Activated naive CD4-positive, alpha-beta T cell treated with anti-CD3 and anti-CD28 coated beads, Interleukin-2, amount 10 ng/mL, durations not matched to agents 7 days and 5 days (primary cell): Measurements from ENCODE around the gene CLEC18B.
"Not testable (repeated sequence)": the region's sequence is repeated elsewhere in the genome, so short reads cannot be mapped to it uniquely, and the experiment has no call there.

Experiments
- CTCF ChIA-PET: fragments of 350-600 bp; sonication (Branson Sonifier 250); formaldehyde crosslinking; loops from one replicate; lab custom pipeline; 2021; ENCODE audit warnings: antibody characterized with exemption; lab: Charles Lee
- DNase-seq: peaks from one replicate; pipeline ENCODE4 v3.0.0-alpha.2; 2020
- H3K27ac Mint-ChIP-seq: one replicate; pipeline ENCODE4 v1.8.0; 2021; ENCODE audit warnings: mild to moderate bottlenecking, moderate library complexity, mixed read lengths
- H3K27me3 Mint-ChIP-seq: one replicate; pipeline ENCODE4 v1.8.0; 2021; ENCODE audit warnings: mild to moderate bottlenecking, mixed read lengths
- H3K36me3 Mint-ChIP-seq: one replicate; pipeline ENCODE4 v1.8.0; 2021; ENCODE audit warnings: mixed read lengths
- H3K4me1 Mint-ChIP-seq: one replicate; pipeline ENCODE4 v1.8.0; 2021; ENCODE audit warnings: mixed read lengths
- H3K4me3 Mint-ChIP-seq: one replicate; pipeline ENCODE4 v1.8.0; 2021; ENCODE audit warnings: mild to moderate bottlenecking, moderate library complexity, mixed read lengths
- H3K9me3 Mint-ChIP-seq: one replicate; pipeline ENCODE4 v1.8.0; 2021; ENCODE audit warnings: mixed read lengths

The CLEC18B gene

DNA sequence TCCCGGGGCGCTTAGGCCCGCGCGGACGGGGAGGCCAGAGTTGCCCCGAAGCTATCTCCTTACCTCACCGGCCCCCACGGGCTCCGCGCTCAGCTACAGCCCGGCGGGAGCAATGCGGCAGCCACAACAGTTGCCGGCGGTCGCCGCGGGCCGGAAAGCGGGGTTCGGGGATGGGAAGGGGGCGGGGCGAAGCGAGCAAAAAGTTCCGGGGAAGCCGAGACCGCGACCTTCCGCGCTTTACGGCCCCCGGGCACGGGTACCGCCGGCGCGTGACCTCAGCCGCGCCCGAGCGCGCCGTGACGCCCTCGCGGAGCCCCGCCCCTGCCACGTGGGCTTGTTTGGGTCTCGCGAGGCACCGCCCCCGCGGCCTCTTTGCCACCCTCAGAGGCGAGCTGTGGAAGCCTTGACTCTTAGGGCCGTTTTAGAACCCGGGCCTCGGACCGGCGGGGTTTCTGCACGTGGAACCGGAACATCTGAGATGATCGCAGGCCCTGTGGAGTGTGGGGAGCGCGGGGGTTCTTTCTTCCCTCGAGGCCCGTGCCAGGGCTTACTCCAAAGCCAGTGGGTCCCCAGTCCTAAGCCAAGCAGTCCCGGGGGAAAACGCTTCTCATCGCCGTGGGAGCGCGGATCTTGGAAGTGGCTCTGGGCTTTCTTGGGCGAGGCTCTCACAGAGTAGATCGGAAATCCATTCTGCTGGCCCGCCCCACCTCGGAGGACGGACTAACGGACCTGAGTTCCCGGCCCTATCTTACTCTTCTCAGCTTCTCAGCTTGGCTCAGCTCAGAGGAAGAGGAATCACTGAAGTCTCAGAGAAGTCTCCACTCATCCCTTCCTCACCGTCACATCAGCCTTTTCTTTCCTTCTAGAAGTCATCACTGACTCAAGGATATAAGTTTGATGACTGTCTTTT, 53.0 kb downstream of the CLEC18B start:
- peaks cover 17% of the 10 kb centered on the region for H3K4me1 Mint-ChIP-seq
- H3K36me3 Mint-ChIP-seq, H3K27me3 Mint-ChIP-seq, H3K9me3 Mint-ChIP-seq, CTCF ChIA-PET: not testable (repeated sequence)
- peak overlapping the region; percentile 95 for H3K4me3 Mint-ChIP-seq
- peak overlapping the region; percentile 93 for H3K27ac Mint-ChIP-seq
- DNase-seq: peak; percentile 98

DNA sequence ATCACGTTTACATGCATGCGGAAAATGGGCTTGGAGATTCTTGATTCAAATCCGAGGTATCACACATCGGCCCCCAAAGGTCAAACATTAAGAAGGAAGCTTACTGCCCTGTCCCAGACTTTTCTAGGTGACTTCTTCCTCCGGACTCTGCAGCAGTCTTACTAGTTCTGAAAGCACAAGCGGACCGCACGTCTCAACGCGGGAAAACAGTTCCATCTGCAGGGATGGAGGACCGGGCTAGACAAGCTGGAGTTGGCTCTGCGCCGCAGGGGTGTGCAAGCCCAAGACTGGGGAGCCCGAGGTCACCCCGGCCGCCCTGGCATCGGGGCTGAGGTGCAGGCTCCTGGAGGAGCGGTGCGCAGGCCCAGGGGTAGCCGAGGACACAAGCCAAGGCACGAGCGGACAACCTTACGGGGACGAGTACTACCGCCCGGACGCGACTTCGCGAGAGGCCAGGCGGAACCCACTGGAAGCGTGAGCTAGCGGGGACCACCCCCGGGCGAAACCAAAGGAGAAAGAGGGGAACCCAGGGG, 53.7 kb downstream of the CLEC18B start:
- Mint-ChIP-seq H3K4me3 (peak overlapping the region; percentile 95), H3K4me1 (peaks cover 17% of the 10 kb centered on the region), H3K27ac (peak overlapping the region; percentile 93)
- H3K27me3 Mint-ChIP-seq, H3K9me3 Mint-ChIP-seq, H3K36me3 Mint-ChIP-seq, DNase-seq, CTCF ChIA-PET: not testable (repeated sequence)

DNA sequence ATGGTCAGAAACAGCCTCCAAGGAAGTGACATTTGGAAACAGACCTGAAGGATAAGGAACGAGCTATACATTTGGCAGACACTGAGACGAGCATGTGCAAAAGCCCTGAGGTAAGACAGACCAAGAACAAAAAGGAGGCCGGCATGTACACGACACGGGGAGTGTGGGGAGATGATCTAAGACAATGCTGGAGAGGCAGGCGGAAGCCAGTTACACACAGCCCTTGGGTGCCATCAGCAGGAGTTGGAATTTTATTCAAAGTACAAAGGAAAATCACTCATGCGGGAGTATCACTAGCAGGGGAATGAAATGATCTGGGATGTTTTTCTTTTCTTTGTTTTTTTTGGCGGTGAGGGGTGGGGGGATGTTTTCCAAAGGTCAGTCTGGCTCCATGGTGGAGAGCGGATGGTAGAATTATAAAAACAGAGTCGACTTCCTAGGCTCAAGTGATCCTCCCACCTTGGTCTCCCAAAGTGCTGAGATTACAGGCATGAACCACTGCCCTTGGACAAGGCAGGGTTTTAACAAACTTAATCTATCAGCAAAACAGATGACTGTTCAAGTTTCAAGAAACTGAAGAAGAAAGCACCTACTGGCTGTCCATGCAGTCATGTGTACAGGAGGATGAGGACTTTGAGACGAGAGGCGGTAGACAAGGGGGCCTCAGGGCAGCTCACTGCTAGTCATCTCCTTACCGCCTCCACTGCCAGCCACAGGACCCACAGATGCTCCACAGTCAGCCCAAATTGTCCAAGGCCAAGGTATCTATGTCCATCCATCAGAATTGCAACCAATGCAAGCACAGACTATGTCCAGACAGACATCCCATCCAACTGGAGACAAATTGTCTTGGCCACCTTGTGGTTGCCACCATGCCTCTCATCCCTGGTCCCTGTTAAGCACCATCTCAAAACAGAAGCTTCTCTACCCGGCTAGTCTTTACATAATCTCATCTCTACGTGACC, 59.4 kb downstream of the CLEC18B start:
- H3K4me3 Mint-ChIP-seq, H3K9me3 Mint-ChIP-seq, H3K4me1 Mint-ChIP-seq, H3K27ac Mint-ChIP-seq, H3K27me3 Mint-ChIP-seq, DNase-seq, H3K36me3 Mint-ChIP-seq, CTCF ChIA-PET: not testable (repeated sequence)
